AG09319 (cell line): ENCODE data around the gene RIT1.

ENCODE experiments used
- DNase-seq: peaks from one replicate; pipeline ENCODE4 v3.0.0-alpha.2; 2010; ENCODE audit warnings: low read depth; ENCODE audit errors: extremely low read depth
- CTCF ChIP-seq: IDR thresholded peaks from 2 replicates; pipeline ENCODE4 v1.5.1; 2011; ENCODE audit warnings: low read depth, mild to moderate bottlenecking, inconsistent platforms, low read length, moderate library complexity

RIT1 gene

DNA sequence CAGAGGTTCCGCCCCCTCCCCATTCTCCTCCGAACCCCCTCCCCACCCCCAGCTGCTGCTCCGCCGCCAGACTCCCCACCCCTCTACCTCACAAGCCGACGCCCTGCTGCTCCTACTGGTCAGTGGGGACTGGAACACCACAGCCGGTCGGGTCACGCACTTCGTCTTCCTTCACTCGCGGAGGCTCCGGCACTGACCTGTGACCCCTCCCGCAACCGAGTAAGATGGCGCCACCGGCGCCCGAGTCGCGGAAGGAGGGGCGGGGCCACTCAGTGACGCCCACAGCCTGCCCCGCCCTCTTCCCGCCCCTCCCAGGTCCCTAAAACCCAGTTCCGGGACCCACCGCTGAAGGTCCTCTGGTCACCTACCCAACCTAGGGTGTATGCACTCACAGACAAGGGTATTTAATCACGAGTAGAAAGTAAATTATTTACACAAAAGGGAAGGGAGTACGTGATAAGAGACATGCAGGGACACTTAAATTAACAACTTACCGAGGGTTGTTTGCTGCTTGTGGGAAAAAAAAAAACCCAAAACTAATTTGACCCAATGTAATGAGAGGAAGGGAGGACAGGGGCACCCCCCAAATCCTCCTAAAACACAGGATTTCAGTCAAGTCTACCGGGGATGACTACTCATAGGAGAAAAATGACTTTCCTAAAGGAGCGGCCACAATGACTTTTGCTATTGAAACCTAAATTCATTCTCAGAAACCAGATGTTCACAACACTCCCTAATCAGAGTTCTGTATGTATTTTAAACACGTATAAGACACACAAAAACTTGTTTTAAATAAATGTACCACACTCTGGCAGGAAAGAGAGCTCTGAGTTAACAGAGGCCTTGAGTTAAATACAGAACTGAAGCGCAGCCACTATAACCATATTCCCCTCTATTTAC is at the start of gene RIT1:
RIT1 (minus strand) TSS at position 194 of the 900 bp plus-strand sequence. CDS start 588 bp downstream, outside the sequence.
- TF ChIP-seq CTCF, result no peak; the same call in 1 of the 2 replicates
- DNase-seq, result no peak

GRCh38 chr1:155960081-155960745 is 49.1 kb upstream of the RIT1 start:
- DNase-seq, result no peak
- no peak for TF ChIP-seq CTCF

- TF ChIP-seq CTCF, result no peak
- no peak for DNase-seq
Measured at GRCh38 chr1:155957411-155957915, 46.3 kb upstream of the RIT1 start.

DNA sequence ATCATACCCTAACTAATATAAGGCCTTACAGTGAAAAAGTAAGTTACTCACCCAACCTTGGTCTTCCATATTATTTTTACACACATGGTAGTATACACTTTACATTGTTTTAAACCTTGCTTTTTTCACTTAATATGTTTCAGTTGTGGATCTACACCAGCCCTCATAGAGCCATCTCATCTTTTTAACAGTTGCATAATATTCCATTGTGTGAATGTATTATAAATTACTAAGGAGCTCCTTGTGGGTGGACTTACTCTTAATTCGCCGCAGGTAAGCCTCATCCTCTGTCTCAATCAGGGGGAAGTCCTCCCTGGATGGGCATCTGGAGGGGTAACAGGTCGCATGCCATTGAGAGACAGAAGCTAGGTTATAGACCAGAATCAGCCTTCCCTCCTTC is 43.5 kb upstream of the RIT1 start:
- DNase-seq, result no peak
- TF ChIP-seq CTCF, result no peak

DNA sequence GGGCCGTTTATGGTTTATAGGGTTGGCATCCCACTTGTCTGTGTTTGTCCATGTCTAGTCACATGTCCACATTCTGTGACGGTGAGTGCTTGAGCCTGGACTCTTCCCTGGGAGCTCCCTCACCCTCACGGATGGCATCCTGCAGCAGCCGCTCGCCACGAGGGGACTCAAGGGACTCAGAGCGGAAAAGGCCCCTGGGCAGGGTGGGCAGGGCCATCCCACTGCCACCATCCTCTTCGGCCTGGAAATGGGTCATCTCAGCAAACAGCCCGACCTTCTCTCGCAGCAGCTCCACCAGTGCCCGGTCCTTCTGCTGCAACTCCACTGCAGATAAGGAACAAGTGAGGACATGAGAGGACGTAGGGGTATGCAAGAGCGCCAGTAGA is 41.3 kb upstream of the RIT1 start:
- TF ChIP-seq CTCF, result no peak
- no peak for DNase-seq

GRCh38 chr1:155951753-155952504 is 40.8 kb upstream of the RIT1 start:
- no peak for DNase-seq
- no peak for TF ChIP-seq CTCF
